ENCODE results near the gene GPR83. TPM values are rescaled to one million over a fixed set of nuclear protein-coding genes. Genes with fewer than 3 reads are reported as not detected.

Gene GPR83
- total RNA-seq, 1 experiment from 2014 or later: 0.11 TPM

- Histone ChIP-seq H3K4me3 (ENCODE audit: low read length) (no peak overlapping the region), H3K9ac (ENCODE audit: low read length) (no peak overlapping the region), H3K4me2 (ENCODE audit: low read depth, low read length, poor library complexity, severe bottlenecking) (no peak overlapping the region), H3K4me1 (ENCODE audit: low read length) (peaks cover 13% of the 10 kb centered on the region), H4K20me1 (ENCODE audit: insufficient read depth, low read depth, low read length) (no peaks in the 10 kb centered on the region), H3K9me2 (replicated peaks; ENCODE audit: insufficient read depth, low read length) (no peaks in the 10 kb centered on the region), H3K36me3 (ENCODE audit: insufficient read depth, low read length) (peaks cover 72% of the 10 kb centered on the region), H3K27me3 (ENCODE audit: low read length) (no peaks in the 10 kb centered on the region), H2AFZ (ENCODE audit: low read length) (no peak overlapping the region), H3K9me3 (ENCODE audit: low read length) (no peaks in the 10 kb centered on the region), H3K27ac (ENCODE audit: low read length) (no peak overlapping the region), H3K79me2 (ENCODE audit: low read length) (peaks cover 59% of the 10 kb centered on the region)
- DNase-seq: no peak
Measured at GRCh38 chr11:94424011-94424410, 22.8 kb upstream of the GPR83 start.

GRCh38 chr11:94423507-94423906 lies 22.3 kb upstream of the GPR83 start:
- Histone ChIP-seq H3K36me3 (ENCODE audit: insufficient read depth, low read length) (peaks cover 72% of the 10 kb centered on the region), H3K4me2 (ENCODE audit: low read depth, low read length, poor library complexity, severe bottlenecking) (no peak overlapping the region), H3K4me3 (ENCODE audit: low read length) (no peak overlapping the region), H3K79me2 (ENCODE audit: low read length) (peaks cover 54% of the 10 kb centered on the region), H3K9ac (ENCODE audit: low read length) (no peak overlapping the region), H3K9me2 (replicated peaks; ENCODE audit: insufficient read depth, low read length) (no peaks in the 10 kb centered on the region), H3K9me3 (ENCODE audit: low read length) (no peaks in the 10 kb centered on the region), H4K20me1 (ENCODE audit: insufficient read depth, low read depth, low read length) (no peaks in the 10 kb centered on the region), H3K27me3 (ENCODE audit: low read length) (no peaks in the 10 kb centered on the region), H3K27ac (ENCODE audit: low read length) (no peak overlapping the region), H2AFZ (ENCODE audit: low read length) (no peak overlapping the region), H3K4me1 (ENCODE audit: low read length) (peaks cover 13% of the 10 kb centered on the region)
- DNase-seq: no peak

DNA sequence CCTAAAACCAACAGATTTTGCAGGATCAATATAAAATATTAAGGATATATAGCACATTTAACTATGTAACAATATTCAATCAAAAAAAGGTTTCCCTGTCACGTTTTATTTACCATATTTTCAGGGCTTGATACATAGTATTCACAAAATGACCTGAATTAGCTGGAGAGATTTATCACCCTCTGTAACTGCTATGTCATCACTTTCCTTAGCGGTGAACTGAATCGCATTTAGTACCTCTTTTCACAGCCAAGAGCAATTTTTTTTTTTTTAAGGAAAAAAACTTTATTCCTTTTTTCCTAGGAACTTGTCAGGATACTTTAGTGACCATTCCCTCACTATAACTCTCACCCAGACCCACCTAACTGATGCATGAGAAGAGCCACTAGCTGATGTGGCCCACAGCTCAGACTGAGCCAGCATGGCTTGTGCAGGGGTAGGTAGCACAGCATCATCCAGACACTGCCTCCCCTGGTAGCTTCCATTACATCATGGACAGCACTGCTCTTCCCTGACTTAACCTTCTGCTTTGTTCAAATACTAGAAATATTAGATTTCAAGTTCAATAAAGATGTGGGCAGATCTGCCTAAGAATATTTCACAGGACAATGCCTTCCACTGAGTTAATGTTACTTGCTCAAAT lies 17.0 kb upstream of the GPR83 start:
- H2AFZ ChIP-seq (ENCODE audit: low read length): no peak overlapping the region
- no peak overlapping the region for H3K27ac ChIP-seq (ENCODE audit: low read length)
- H3K9ac ChIP-seq (ENCODE audit: low read length): no peak overlapping the region
- no peak for DNase-seq
- no peaks in the 10 kb centered on the region for H4K20me1 ChIP-seq (ENCODE audit: insufficient read depth, low read depth, low read length)
- no peak overlapping the region for H3K4me3 ChIP-seq (ENCODE audit: low read length)
- H3K4me2 ChIP-seq (ENCODE audit: low read depth, low read length, poor library complexity, severe bottlenecking): no peak overlapping the region
- peaks cover 3% of the 10 kb centered on the region; the same call in 1 of the 2 replicates for H3K79me2 ChIP-seq (ENCODE audit: low read length)
- H3K9me2 ChIP-seq (replicated peaks; ENCODE audit: insufficient read depth, low read length): no peaks in the 10 kb centered on the region
- no peaks in the 10 kb centered on the region for H3K9me3 ChIP-seq (ENCODE audit: low read length)
- H3K27me3 ChIP-seq (ENCODE audit: low read length): no peaks in the 10 kb centered on the region
- no peaks in the 10 kb centered on the region for H3K4me1 ChIP-seq (ENCODE audit: low read length)
- peaks cover 56% of the 10 kb centered on the region for H3K36me3 ChIP-seq (ENCODE audit: insufficient read depth, low read length)

GRCh38 chr11:94417386-94417987 lies 16.3 kb upstream of the GPR83 start:
- H3K9me3 ChIP-seq (ENCODE audit: low read length): no peaks in the 10 kb centered on the region
- no peaks in the 10 kb centered on the region for H3K27me3 ChIP-seq (ENCODE audit: low read length)
- no peak overlapping the region for H3K9ac ChIP-seq (ENCODE audit: low read length)
- H3K36me3 ChIP-seq (ENCODE audit: insufficient read depth, low read length): peaks cover 59% of the 10 kb centered on the region
- no peaks in the 10 kb centered on the region for H3K9me2 ChIP-seq (replicated peaks; ENCODE audit: insufficient read depth, low read length)
- no peaks in the 10 kb centered on the region for H4K20me1 ChIP-seq (ENCODE audit: insufficient read depth, low read depth, low read length)
- H3K79me2 ChIP-seq (ENCODE audit: low read length): no peaks in the 10 kb centered on the region
- no peak overlapping the region for H3K27ac ChIP-seq (ENCODE audit: low read length)
- H3K4me3 ChIP-seq (ENCODE audit: low read length): no peak overlapping the region
- H2AFZ ChIP-seq (ENCODE audit: low read length): no peak overlapping the region
- H3K4me2 ChIP-seq (ENCODE audit: low read depth, low read length, poor library complexity, severe bottlenecking): no peak overlapping the region
- peak; percentile 68 for DNase-seq
- no peaks in the 10 kb centered on the region for H3K4me1 ChIP-seq (ENCODE audit: low read length)

DNA sequence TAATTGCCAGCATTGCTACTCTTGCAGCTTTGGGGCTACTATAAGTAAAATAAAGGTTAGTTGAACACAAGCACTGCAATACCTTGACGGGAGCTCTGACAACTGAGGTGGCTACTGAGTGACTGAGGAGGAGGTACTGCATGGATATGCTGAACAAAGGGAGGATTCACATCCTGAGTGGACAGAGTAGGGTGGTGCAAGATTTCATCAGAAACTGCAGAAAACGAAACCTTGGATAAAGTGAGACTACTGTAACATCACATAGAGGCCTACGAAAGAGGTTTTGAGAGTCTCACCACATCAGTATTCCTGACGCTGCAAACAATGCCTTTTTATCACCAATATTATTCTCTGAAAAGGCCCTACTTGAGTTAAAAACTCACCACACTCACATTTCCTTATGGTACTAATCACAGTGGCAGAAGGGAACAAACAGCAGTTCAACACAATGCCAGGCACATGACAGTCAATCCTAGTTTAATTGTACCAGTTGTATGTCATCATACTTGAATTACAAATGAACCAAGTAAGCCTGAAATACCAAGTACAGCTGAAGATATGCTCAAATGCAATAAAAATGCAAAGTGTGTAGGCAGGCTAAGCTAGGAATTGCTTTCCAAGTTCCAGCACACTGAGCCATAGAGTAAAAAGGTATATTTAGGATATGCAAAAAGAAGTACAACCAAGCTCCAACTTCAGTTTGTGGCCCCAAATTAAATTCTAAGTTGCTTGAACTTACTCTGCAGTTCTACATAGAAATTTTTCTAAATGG lies 4.0 kb upstream of the GPR83 start:
- no peaks in the 10 kb centered on the region for H3K9me2 ChIP-seq (replicated peaks; ENCODE audit: insufficient read depth, low read length)
- no peaks in the 10 kb centered on the region for H3K27me3 ChIP-seq (ENCODE audit: low read length)
- no peaks in the 10 kb centered on the region for H3K36me3 ChIP-seq (ENCODE audit: insufficient read depth, low read length)
- H3K79me2 ChIP-seq (ENCODE audit: low read length): no peaks in the 10 kb centered on the region
- no peak for DNase-seq
- H3K27ac ChIP-seq (ENCODE audit: low read length): no peak overlapping the region
- no peaks in the 10 kb centered on the region for H3K9me3 ChIP-seq (ENCODE audit: low read length)
- H3K4me3 ChIP-seq (ENCODE audit: low read length): no peak overlapping the region
- H4K20me1 ChIP-seq (ENCODE audit: insufficient read depth, low read depth, low read length): peaks cover 8% of the 10 kb centered on the region; the same call in 1 of the 2 replicates
- no peak overlapping the region for H3K9ac ChIP-seq (ENCODE audit: low read length)
- no peak overlapping the region for H3K4me2 ChIP-seq (ENCODE audit: low read depth, low read length, poor library complexity, severe bottlenecking)
- no peak overlapping the region for H2AFZ ChIP-seq (ENCODE audit: low read length)
- H3K4me1 ChIP-seq (ENCODE audit: low read length): no peaks in the 10 kb centered on the region

DNA sequence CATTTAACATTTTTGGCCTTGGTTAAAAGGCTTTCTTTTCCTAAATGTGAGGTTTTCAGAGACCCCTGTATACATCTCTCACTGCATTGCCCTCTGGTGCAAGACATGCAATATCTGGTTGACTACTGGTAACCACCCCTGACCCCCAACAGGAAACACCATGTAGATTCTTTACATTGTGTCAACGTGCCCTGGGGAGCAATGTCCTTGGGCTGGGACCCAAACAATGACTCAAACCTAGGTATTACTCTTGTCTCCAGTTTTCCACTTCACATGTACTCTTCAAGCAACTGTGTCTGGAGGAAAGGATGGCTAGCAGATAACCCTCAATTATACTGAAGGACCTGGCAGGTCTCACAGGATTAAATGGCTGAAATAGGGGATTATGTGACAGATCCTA lies 1.1 kb upstream of the GPR83 start:
- no peaks in the 10 kb centered on the region for H3K79me2 ChIP-seq (ENCODE audit: low read length)
- no peak overlapping the region for H3K4me3 ChIP-seq (ENCODE audit: low read length)
- no peaks in the 10 kb centered on the region for H3K27me3 ChIP-seq (ENCODE audit: low read length)
- no peak overlapping the region for H2AFZ ChIP-seq (ENCODE audit: low read length)
- H3K9me2 ChIP-seq (replicated peaks; ENCODE audit: insufficient read depth, low read length): no peaks in the 10 kb centered on the region
- no peak overlapping the region for H3K27ac ChIP-seq (ENCODE audit: low read length)
- H3K36me3 ChIP-seq (ENCODE audit: insufficient read depth, low read length): no peaks in the 10 kb centered on the region
- no peak overlapping the region for H3K4me2 ChIP-seq (ENCODE audit: low read depth, low read length, poor library complexity, severe bottlenecking)
- H3K9me3 ChIP-seq (ENCODE audit: low read length): no peaks in the 10 kb centered on the region
- peaks cover 8% of the 10 kb centered on the region; the same call in 1 of the 2 replicates for H4K20me1 ChIP-seq (ENCODE audit: insufficient read depth, low read depth, low read length)
- no peaks in the 10 kb centered on the region for H3K4me1 ChIP-seq (ENCODE audit: low read length)
- H3K9ac ChIP-seq (ENCODE audit: low read length): no peak overlapping the region
- no peak for DNase-seq

DNA sequence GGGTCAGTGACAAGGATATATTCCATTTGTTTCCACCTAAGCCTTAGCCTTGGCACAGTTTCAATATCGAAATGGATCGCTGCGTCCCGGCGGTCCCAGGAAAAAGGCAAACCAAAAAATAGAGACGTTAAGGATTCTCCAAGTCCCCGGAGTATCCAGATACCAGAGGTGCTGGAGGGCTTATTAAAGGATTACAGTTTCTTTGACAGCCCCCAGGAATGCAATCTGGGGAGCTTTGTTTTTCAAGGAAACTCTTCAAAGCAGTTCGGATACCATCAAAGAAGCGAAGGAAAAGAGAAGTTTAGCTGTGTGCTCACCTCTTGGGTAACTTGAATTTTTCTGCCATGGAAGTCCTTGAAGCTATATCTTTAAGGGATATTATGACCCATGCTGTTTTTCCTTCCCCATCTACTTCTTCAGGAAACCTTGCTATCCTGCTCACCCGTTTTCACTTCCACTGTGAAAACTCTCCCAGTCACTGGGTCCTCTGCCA lies 600 bp upstream of the GPR83 start:
- H3K4me3 ChIP-seq (ENCODE audit: low read length): no peak overlapping the region
- peaks cover 8% of the 10 kb centered on the region; the same call in 1 of the 2 replicates for H4K20me1 ChIP-seq (ENCODE audit: insufficient read depth, low read depth, low read length)
- H3K27ac ChIP-seq (ENCODE audit: low read length): no peak overlapping the region
- H3K9ac ChIP-seq (ENCODE audit: low read length): no peak overlapping the region
- no peak overlapping the region for H3K4me2 ChIP-seq (ENCODE audit: low read depth, low read length, poor library complexity, severe bottlenecking)
- no peaks in the 10 kb centered on the region for H3K9me2 ChIP-seq (replicated peaks; ENCODE audit: insufficient read depth, low read length)
- H3K79me2 ChIP-seq (ENCODE audit: low read length): no peaks in the 10 kb centered on the region
- no peaks in the 10 kb centered on the region for H3K27me3 ChIP-seq (ENCODE audit: low read length)
- no peak overlapping the region for H2AFZ ChIP-seq (ENCODE audit: low read length)
- no peaks in the 10 kb centered on the region for H3K4me1 ChIP-seq (ENCODE audit: low read length)
- no peak for DNase-seq
- no peaks in the 10 kb centered on the region for H3K36me3 ChIP-seq (ENCODE audit: insufficient read depth, low read length)
- H3K9me3 ChIP-seq (ENCODE audit: low read length): no peaks in the 10 kb centered on the region

GRCh38 chr11:94400457-94400838 lies 771 bp downstream of the GPR83 start:
- no peak overlapping the region for H3K27ac ChIP-seq (ENCODE audit: low read length)
- H3K4me2 ChIP-seq (ENCODE audit: low read depth, low read length, poor library complexity, severe bottlenecking): no peak overlapping the region
- H3K27me3 ChIP-seq (ENCODE audit: low read length): no peaks in the 10 kb centered on the region
- H4K20me1 ChIP-seq (ENCODE audit: insufficient read depth, low read depth, low read length): peaks cover 8% of the 10 kb centered on the region; the same call in 1 of the 2 replicates
- H3K4me3 ChIP-seq (ENCODE audit: low read length): no peak overlapping the region
- DNase-seq: no peak
- no peaks in the 10 kb centered on the region for H3K9me2 ChIP-seq (replicated peaks; ENCODE audit: insufficient read depth, low read length)
- no peaks in the 10 kb centered on the region for H3K4me1 ChIP-seq (ENCODE audit: low read length)
- no peaks in the 10 kb centered on the region for H3K36me3 ChIP-seq (ENCODE audit: insufficient read depth, low read length)
- no peak overlapping the region for H3K9ac ChIP-seq (ENCODE audit: low read length)
- H3K79me2 ChIP-seq (ENCODE audit: low read length): no peaks in the 10 kb centered on the region
- no peak overlapping the region for H2AFZ ChIP-seq (ENCODE audit: low read length)
- H3K9me3 ChIP-seq (ENCODE audit: low read length): no peaks in the 10 kb centered on the region

Measured in Karpas-422 (cell line).